ENCODE data around the gene PIK3CD.
A peak's percentile ranks its signal among the peaks of the same experiment; 100 is the strongest.
"Not testable (repeated sequence)": the region's sequence is repeated elsewhere in the genome, so short reads cannot be mapped to it uniquely, and the experiment has no call there.

Gene PIK3CD

GRCh38 chr1:9612162-9612845 lies 39.2 kb upstream of the PIK3CD start:
- in situ Hi-C loops (cut with MboI; ENCODE audit: low sequenced_read_pairs) = no loop called here
- no peak for DNase-seq (ENCODE audit: low spot score in 2 of 2)

DNA sequence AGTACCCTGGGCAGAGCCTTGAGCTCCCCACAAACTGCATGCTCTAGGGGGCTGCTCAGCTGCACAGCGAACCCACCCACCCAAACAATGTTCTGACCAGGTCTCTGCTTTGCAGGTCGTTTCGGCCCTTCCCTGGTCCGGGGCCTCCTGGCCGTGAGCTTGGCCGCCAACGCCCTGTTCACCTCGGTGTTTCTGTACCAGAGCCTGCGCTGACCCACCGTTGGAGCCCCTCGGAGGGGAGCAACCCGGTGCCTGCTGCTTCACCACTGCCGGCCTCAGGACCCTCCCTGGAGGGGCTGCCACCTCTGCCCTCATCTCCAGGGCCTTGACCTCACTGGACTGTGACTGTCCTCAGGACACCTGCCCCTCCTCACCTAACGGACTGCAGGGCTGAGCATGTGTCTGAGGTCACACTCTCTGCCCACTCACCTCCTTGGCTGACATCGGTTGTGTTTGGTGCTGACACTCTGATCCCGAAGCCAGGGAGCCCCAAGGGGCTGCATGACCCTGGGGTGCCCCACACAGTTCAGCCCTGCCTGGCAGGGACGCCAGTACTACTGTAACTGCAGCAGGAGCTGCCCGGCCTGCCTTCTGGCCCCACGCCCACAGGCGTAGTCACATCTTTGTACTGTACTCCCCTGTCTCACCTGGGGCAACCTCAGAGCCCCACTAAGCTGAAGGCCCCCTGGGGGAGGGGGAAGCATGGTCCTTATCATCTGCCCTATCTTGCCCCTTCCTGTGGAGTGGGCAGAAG lies 38.5 kb upstream of the PIK3CD start:
- peaks cover 31% of the 10 kb centered on the region for H3K36me3 ChIP-seq (replicated peaks)
- no peaks in the 10 kb centered on the region for H3K4me1 ChIP-seq
- H3K4me3 ChIP-seq = no peak overlapping the region
- no peaks in the 10 kb centered on the region for H3K27me3 ChIP-seq (ENCODE audit: low read depth)
- in situ Hi-C loops (cut with MboI; ENCODE audit: low sequenced_read_pairs) = no loop called here
- DNase-seq (ENCODE audit: low spot score in 2 of 2) = no peak
- no peaks in the 10 kb centered on the region for H3K9me3 ChIP-seq

More at GRCh38 chr1:9612162-9612845, 39.2 kb upstream of the PIK3CD start:
- H3K4me1 ChIP-seq = no peaks in the 10 kb centered on the region
- H3K4me3 ChIP-seq = no peak overlapping the region
- peaks cover 36% of the 10 kb centered on the region for H3K36me3 ChIP-seq (replicated peaks)
- no peaks in the 10 kb centered on the region for H3K9me3 ChIP-seq
- H3K27me3 ChIP-seq (ENCODE audit: low read depth) = no peaks in the 10 kb centered on the region

DNA sequence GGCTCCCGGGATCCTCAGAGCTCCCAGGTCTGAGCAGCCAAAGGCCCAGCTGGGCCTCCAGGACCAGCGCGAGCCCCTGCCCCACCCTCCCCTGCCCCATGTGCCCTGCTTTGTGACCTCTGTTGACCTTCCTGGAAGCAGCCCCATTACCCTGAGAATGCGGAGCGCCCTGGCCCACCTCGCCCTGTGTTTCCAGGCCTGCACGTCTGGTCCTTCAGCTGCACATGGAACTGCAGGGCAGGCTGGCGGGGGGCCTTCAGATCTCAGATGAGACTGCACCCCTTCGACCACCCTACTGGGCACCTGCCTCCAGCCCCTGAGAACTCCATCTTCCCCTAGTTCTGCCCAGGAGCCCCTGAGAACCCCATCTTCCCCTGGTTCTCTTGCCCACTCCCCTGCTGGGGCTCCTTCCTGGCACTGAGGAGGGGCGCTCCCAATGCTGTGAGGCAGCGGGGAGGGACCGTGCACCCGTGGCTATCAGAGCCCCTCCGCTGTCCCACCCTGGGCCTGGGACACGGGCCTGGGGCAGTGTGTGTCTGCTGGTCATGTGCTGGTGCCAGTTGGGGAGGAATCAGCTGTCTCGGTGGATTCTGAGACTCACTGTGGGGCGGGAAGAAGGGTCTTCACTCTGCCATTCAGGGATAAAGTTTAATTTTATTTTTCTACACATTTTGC lies 37.8 kb upstream of the PIK3CD start:
- no peaks in the 10 kb centered on the region for H3K4me1 ChIP-seq
- peaks cover 29% of the 10 kb centered on the region for H3K36me3 ChIP-seq (replicated peaks)
- DNase-seq (ENCODE audit: low spot score in 2 of 2) = no peak
- H3K9me3 ChIP-seq = no peaks in the 10 kb centered on the region
- H3K27me3 ChIP-seq (ENCODE audit: low read depth) = no peaks in the 10 kb centered on the region
- no peak overlapping the region for H3K4me3 ChIP-seq
- in situ Hi-C loops (cut with MboI; ENCODE audit: low sequenced_read_pairs) = no loop called here

GRCh38 chr1:9615316-9616063 lies 36.0 kb upstream of the PIK3CD start:
- Histone ChIP-seq H3K27me3 (ENCODE audit: low read depth) (no peaks in the 10 kb centered on the region), H3K36me3 (replicated peaks) (peaks cover 18% of the 10 kb centered on the region), H3K9me3 (no peaks in the 10 kb centered on the region), H3K4me3 (no peak overlapping the region), H3K4me1 (no peaks in the 10 kb centered on the region)
- DNase-seq (ENCODE audit: low spot score in 2 of 2) = peak in 1 of 2 experiments; percentile 68
- in situ Hi-C loops (cut with MboI; ENCODE audit: low sequenced_read_pairs) = no loop called here

DNA sequence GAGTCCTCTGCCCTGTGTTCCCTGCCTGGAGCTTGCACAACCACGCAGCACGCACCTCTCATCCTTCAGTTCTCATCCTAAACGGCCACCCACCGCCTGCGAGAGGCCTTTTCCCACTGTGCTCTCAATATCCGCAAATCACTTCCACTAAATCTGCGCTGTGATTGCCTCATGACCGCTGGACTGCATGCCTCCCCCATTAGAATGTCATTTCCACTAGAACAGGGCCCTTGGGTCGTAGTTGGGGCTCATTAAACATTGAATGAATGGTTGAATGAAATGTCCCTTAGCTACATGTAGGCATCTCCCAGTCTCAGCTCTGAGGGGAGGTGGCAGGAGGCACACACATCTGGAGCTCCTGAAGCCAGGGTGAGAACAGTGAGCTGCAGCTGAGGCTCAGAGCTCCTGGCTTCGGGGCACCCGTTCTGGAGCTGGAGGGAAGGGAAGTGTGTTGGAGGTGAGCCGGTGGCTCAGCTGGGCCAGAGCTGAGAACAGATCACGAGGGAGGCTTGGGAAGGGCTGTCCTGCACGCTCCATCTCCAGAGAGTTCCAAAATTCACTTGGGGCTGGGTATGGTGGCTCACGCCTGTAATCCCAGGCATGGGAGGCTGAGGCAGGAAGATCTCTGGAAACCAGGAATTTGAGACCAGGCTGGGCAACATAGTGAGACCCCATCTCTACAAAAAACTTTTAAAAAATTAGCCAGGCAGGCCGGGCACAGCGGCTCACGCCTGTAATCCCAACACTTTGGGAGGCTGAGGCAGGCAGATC lies 32.4 kb upstream of the PIK3CD start:
- DNase-seq (ENCODE audit: low spot score in 2 of 2) = no peak
- H3K4me1 ChIP-seq = no peaks in the 10 kb centered on the region
- no peaks in the 10 kb centered on the region for H3K36me3 ChIP-seq (replicated peaks)
- H3K27me3 ChIP-seq (ENCODE audit: low read depth) = no peaks in the 10 kb centered on the region
- H3K4me3 ChIP-seq = no peak overlapping the region
- H3K9me3 ChIP-seq = no peaks in the 10 kb centered on the region
- in situ Hi-C loops (cut with MboI; ENCODE audit: low sequenced_read_pairs) = no loop called here

DNA sequence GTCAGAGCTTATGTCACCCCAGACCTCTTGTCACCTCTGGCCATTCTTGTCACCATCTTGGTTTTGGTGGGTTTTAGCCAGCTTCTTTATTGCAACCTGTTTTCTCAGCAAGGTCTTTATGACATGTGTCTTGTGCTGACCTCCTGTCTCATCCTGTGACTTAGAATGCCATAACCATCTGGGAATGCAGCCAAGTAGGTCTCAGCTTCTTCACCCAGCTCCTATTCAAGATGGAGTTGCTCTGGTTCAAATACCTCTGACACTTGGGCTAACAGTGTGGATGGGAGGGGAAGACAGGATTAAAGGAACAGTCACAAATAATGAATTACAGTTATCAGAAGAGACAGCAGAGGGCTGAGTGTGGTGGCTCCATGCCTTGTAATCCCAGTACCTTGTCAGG lies 30.5 kb upstream of the PIK3CD start:
- H3K27me3 ChIP-seq (ENCODE audit: low read depth) = no peaks in the 10 kb centered on the region
- in situ Hi-C loops (cut with MboI; ENCODE audit: low sequenced_read_pairs) = no loop called here
- no peak overlapping the region for H3K4me3 ChIP-seq
- H3K9me3 ChIP-seq = no peaks in the 10 kb centered on the region
- no peaks in the 10 kb centered on the region for H3K36me3 ChIP-seq (replicated peaks)
- H3K4me1 ChIP-seq = no peaks in the 10 kb centered on the region
- DNase-seq (ENCODE audit: low spot score in 2 of 2) = no peak

DNA sequence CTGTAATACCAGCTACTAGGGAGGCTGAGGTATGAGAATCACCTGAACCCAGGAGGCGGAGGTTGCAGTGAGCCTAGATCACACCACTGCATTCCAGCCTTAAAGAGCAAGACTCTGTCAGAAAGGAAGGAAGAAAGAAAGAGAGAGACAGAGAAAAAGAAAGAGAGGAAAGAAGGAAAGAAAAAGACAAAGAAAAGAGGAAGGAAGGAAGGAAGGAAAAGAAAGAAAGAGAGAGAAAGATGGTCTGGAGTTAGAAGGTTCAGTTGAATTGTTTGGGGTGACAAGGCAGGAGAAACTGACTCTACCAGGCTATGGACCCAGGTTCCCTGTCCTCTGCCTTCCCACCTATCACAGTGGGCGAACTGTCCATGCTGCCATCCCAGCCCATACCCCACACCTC lies 27.4 kb upstream of the PIK3CD start:
- Histone ChIP-seq H3K4me3 (no peak overlapping the region), H3K9me3 (no peaks in the 10 kb centered on the region), H3K27me3 (ENCODE audit: low read depth) (no peaks in the 10 kb centered on the region), H3K36me3 (replicated peaks) (no peaks in the 10 kb centered on the region), H3K4me1 (peaks cover 4% of the 10 kb centered on the region)
- in situ Hi-C loops (cut with MboI; ENCODE audit: low sequenced_read_pairs) = no loop called here
- DNase-seq (ENCODE audit: low spot score in 2 of 2) = no peak

DNA sequence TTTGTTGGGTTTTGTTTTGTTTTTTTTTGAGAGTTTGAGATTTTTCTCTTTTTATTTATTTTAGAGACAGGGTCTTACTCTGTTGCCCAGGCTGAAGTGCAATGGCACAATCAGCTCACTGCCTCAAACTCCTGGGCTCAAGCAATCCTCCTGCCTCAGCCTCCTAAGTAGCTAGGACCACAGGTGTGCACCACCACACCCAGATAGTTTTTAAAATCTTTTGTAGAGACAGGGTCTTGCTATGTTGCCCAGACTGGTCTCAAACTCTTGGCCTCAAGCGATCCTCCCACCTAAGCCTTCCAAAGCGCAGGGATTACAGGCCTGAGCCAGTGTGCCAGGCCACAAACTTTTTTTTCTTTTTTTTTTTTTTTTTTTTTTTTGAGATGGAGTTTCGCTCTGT lies 26.5 kb upstream of the PIK3CD start:
- H3K4me3 ChIP-seq; in situ Hi-C loops (cut with MboI; ENCODE audit: low sequenced_read_pairs); H3K4me1 ChIP-seq: not testable (repeated sequence)

GRCh38 chr1:9626201-9626608 lies 25.3 kb upstream of the PIK3CD start:
- H3K4me1 ChIP-seq = peaks cover 4% of the 10 kb centered on the region
- no peaks in the 10 kb centered on the region for H3K9me3 ChIP-seq
- no peaks in the 10 kb centered on the region for H3K36me3 ChIP-seq (replicated peaks)
- in situ Hi-C loops (cut with MboI; ENCODE audit: low sequenced_read_pairs) = no loop called here
- peak overlapping the region; percentile 32 for H3K4me3 ChIP-seq
- H3K27me3 ChIP-seq (ENCODE audit: low read depth) = no peaks in the 10 kb centered on the region
- no peak for DNase-seq (ENCODE audit: low spot score in 2 of 2)

More for the DNA sequence above, 26.5 kb upstream of the PIK3CD start:
- not testable (repeated sequence) for H3K9me3 ChIP-seq; DNase-seq (ENCODE audit: low spot score in 2 of 2); H3K27me3 ChIP-seq (ENCODE audit: low read depth); H3K36me3 ChIP-seq (replicated peaks)

DNA sequence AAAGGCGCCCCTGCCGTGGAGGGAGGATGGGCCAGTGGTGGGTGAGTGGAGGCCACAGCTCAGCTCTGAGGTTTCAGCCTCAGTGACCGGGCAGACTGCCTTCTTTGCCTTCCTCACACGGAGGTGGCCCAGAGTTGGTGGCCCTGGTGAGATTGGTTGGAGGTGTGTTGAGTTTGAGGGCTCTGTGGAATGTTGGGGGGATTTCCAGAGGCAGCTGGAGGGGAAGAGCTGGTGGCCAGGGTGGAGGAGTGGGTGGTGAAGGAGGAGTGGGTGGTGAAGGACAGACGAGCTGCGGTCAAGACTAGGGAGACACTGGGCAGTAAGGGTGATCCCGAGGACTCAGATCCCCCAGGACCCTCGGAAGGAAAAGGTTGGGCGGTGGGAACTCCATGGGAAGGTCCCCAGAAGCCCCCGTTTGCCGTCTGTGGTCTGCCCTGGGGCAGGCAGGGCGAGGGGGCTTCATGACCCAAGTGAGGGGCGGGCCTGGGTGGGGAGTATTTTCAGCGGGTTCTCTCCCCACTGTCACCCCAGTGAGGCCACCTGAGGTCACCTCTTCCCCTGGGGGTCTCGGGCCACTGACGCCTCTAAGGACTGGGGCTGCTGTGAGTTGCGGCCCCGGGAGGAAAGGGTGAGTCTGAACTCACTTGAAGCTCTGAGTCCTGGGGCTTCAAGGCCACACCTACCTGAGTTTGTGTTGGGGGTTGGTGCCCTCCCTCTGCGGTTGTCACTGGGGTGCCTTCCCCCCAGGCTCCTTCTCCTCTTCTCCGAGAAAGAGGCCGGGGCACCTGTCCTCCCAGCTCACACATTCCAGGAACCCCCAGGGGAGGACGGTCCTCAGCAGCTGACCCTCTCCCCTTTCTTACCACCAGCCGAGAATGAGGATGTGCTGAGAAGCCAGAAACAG lies 22.7 kb upstream of the PIK3CD start:
- Histone ChIP-seq H3K4me1 (peaks cover 4% of the 10 kb centered on the region), H3K9me3 (no peaks in the 10 kb centered on the region), H3K36me3 (replicated peaks) (no peaks in the 10 kb centered on the region), H3K4me3 (no peak overlapping the region), H3K27me3 (ENCODE audit: low read depth) (no peaks in the 10 kb centered on the region)
- no peak for DNase-seq (ENCODE audit: low spot score in 2 of 2)
- in situ Hi-C loops (cut with MboI; ENCODE audit: low sequenced_read_pairs) = no loop called here

DNA sequence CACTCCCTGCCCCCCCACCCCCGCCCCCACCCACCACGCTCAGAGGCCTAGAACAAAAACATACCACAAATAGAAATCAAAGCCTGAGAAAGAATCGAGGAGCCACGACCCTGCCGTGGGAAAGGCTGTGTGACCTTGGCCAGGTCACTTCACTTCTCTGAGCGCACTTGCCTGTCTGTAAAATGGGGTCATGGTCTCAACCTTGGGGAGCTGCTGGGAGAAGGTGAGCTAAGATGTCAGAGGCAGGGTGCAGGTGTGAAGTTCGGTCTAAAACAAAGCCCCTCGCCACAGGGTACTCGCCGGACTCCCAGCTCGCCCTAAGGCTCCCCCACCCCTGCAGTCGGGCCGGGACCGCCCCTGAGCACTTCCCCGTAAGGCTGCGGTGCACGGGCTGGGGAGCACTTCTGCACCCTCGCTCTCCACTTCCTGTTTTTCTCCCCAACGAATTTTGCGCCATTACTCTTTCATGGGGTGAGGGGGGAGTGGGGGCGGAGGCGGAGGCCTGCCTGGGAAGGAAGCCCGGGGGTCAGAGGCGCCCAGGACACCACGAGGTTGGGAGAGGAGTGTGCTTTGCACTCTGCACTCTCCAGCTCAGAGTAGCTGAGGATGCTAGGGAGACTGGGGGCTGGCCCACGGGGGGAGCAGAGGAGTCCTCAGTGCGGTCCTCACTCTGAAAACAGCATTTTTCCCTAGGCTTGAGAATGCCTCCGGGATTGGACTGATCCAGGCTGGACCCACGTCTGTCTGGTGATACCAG lies 21.9 kb upstream of the PIK3CD start:
- in situ Hi-C loops (cut with MboI; ENCODE audit: low sequenced_read_pairs) = loop anchor here (5.0 kb wide), 1 partner anchor 238 kb away; no protein-coding TSS in a partner anchor
- Histone ChIP-seq H3K4me1 (peaks cover 4% of the 10 kb centered on the region), H3K9me3 (no peaks in the 10 kb centered on the region; the same call in 1 of the 2 replicates), H3K4me3 (no peak overlapping the region), H3K27me3 (ENCODE audit: low read depth) (no peaks in the 10 kb centered on the region), H3K36me3 (replicated peaks) (no peaks in the 10 kb centered on the region)
- DNase-seq (ENCODE audit: low spot score in 2 of 2) = no peak

All from HAP-1 (cell line).